HEK293 (cell line): ENCODE results near the gene ANKRD6.

Source experiments
- CTCF ChIA-PET: fragments of 350-600 bp; formaldehyde crosslinking; extraction: SDS; loops from one replicate; lab custom pipeline; 2021; ENCODE audit warnings: antibody characterized with exemption; lab: Yijun Ruan, JAX
- POLR2A ChIA-PET: fragments of 300-600 bp; formaldehyde crosslinking; extraction: SDS; loops from one replicate; lab custom pipeline; 2020; ENCODE audit warnings: antibody characterized with exemption, inconsistent platforms; lab: Yijun Ruan, JAX
- H3K27ac ChIP-seq: fragments of 200-500 bp; sonication (Bioruptor generic); 2 replicates; pipeline ENCODE4 v1.5.1; 2014; ENCODE audit warnings: low read depth, low read length, control low read depth, inconsistent platforms; ENCODE audit errors: extremely low read depth
- H3K36me3 ChIP-seq, 2 experiments: fragments of 200-500 bp in 1 of 2; sonication (Bioruptor generic) in 1 of 2; 1 replicate in 1 of 2; 2 replicates in 1 of 2; pipeline ENCODE4 v1.5.1; 2014 to 2017; ENCODE audit warnings: inconsistent platforms in 2 of 2, low read length in 2 of 2; ENCODE audit not compliant: control insufficient read depth in 2 of 2, insufficient read depth in 1 of 2
- H3K4me1 ChIP-seq: fragments of 200-500 bp; sonication (Bioruptor generic); 2 replicates; pipeline ENCODE4 v1.5.1; 2014; ENCODE audit warnings: mild to moderate bottlenecking, low read length, inconsistent platforms; ENCODE audit not compliant: control insufficient read depth, insufficient read depth
- H3K4me3 ChIP-seq: 2 replicates; pipeline ENCODE4 v1.5.1; 2011; ENCODE audit warnings: low read depth, mild to moderate bottlenecking, control low read depth, low read length, moderate library complexity
- H3K9me3 ChIP-seq: fragments of 200-500 bp; sonication (Bioruptor generic); 2 replicates; pipeline ENCODE4 v1.5.1; 2014; ENCODE audit warnings: low read depth, low read length, inconsistent platforms; ENCODE audit not compliant: control insufficient read depth, insufficient read depth
- CTCF ChIP-seq: fragments of 450-650 bp; formaldehyde crosslinking; IDR thresholded peaks from 2 replicates; pipeline ENCODE4 v1.5.1; 2016; ENCODE audit warnings: missing biosample characterization, missing genetic modification characterization
- EGR2 ChIP-seq: fragments of 450-650 bp; formaldehyde crosslinking; IDR thresholded peaks from 2 replicates; pipeline ENCODE4 v1.5.1; 2016; ENCODE audit warnings: low read depth, missing biosample characterization, missing genetic modification characterization
- GLIS1 ChIP-seq: fragments of 450-650 bp; formaldehyde crosslinking; IDR thresholded peaks from 2 replicates; pipeline ENCODE4 v1.5.1; 2016; ENCODE audit warnings: missing biosample characterization, missing genetic modification characterization
- PBX3 ChIP-seq: sonication (generic); formaldehyde crosslinking; IDR thresholded peaks from 2 replicates; pipeline ENCODE4 v1.8.1; 2022; ENCODE audit warnings: mild to moderate bottlenecking, moderate library complexity, missing genetic modification reagents
- PRDM1 ChIP-seq: fragments of 450-650 bp; formaldehyde crosslinking; IDR thresholded peaks from 2 replicates; pipeline ENCODE4; 2016; ENCODE audit warnings: missing biosample characterization, missing genetic modification characterization
- PRDM10 ChIP-seq: fragments of 450-650 bp; formaldehyde crosslinking; IDR thresholded peaks from 2 replicates; pipeline ENCODE4 v1.5.1; 2016; ENCODE audit warnings: missing biosample characterization, missing genetic modification characterization
- PRDM6 ChIP-seq: fragments of 450-650 bp; formaldehyde crosslinking; IDR thresholded peaks from 2 replicates; pipeline ENCODE4 v1.5.1; 2017; ENCODE audit warnings: missing biosample characterization, missing genetic modification characterization
- TRIM28 ChIP-seq: IDR thresholded peaks from 2 replicates; pipeline ENCODE4 v1.6.1; 2011; ENCODE audit warnings: low read length, control low read depth, borderline replicate concordance
- WT1 ChIP-seq: fragments of 450-650 bp; formaldehyde crosslinking; IDR thresholded peaks from 2 replicates; pipeline ENCODE4 v1.5.1; 2016; ENCODE audit warnings: missing biosample characterization, missing genetic modification characterization
- ZBTB20 ChIP-seq: fragments of 450-650 bp; formaldehyde crosslinking; IDR thresholded peaks from 2 replicates; pipeline ENCODE4 v1.5.1; 2016; ENCODE audit warnings: missing biosample characterization, missing genetic modification characterization
- ZBTB7A ChIP-seq: fragments of 450-650 bp; formaldehyde crosslinking; IDR thresholded peaks from 2 replicates; pipeline ENCODE4 v1.5.1; 2016; ENCODE audit warnings: low read depth, missing biosample characterization, missing genetic modification characterization
- ZFP3 ChIP-seq: fragments of 450-650 bp; formaldehyde crosslinking; IDR thresholded peaks from 2 replicates; pipeline ENCODE4 v1.5.1; 2016; ENCODE audit warnings: low read depth, missing biosample characterization, missing genetic modification characterization
- ZNF114 ChIP-seq: fragments of 450-650 bp; formaldehyde crosslinking; IDR thresholded peaks from 2 replicates; pipeline ENCODE4 v1.5.0; 2017; ENCODE audit warnings: missing biosample characterization, missing genetic modification characterization
- ZNF121 ChIP-seq: fragments of 450-650 bp; formaldehyde crosslinking; IDR thresholded peaks from 2 replicates; pipeline ENCODE4 v1.5.1; 2016; ENCODE audit warnings: missing biosample characterization, missing genetic modification characterization
- ZNF133 ChIP-seq: fragments of 450-650 bp; formaldehyde crosslinking; IDR thresholded peaks from 2 replicates; pipeline ENCODE4 v1.5.1; 2016; ENCODE audit warnings: missing biosample characterization, missing genetic modification characterization
- ZNF155 ChIP-seq: fragments of 450-650 bp; formaldehyde crosslinking; IDR thresholded peaks from 2 replicates; pipeline ENCODE4 v1.5.1; 2016; ENCODE audit warnings: missing biosample characterization, missing genetic modification characterization
- ZNF513 ChIP-seq: fragments of 450-650 bp; IDR thresholded peaks from 2 replicates; pipeline ENCODE4 v1.5.1; 2018; ENCODE audit warnings: missing biosample characterization, missing genetic modification characterization
- ZNF600 ChIP-seq: fragments of 450-650 bp; formaldehyde crosslinking; IDR thresholded peaks from 2 replicates; pipeline ENCODE4 v1.5.1; 2016; ENCODE audit warnings: missing biosample characterization, missing genetic modification characterization
- ZNF629 ChIP-seq: fragments of 450-650 bp; formaldehyde crosslinking; IDR thresholded peaks from 2 replicates; pipeline ENCODE4 v1.5.1; 2017; ENCODE audit warnings: missing biosample characterization, missing genetic modification characterization
- ZNF792 ChIP-seq: fragments of 450-650 bp; formaldehyde crosslinking; IDR thresholded peaks from 2 replicates; pipeline ENCODE4 v1.5.1; 2016; ENCODE audit warnings: missing biosample characterization, missing genetic modification characterization
- ZSCAN5A ChIP-seq: fragments of 450-650 bp; formaldehyde crosslinking; IDR thresholded peaks from 2 replicates; pipeline ENCODE4 v1.5.1; 2016; ENCODE audit warnings: missing biosample characterization, missing genetic modification characterization

Gene ANKRD6

GRCh38 chr6:89410788-89411144 is 22.2 kb upstream of the ANKRD6 start:
- CTCF ChIA-PET, result interaction anchor here (0.6 to 2.5 kb wide), 8 partner anchors 22 to 1069 kb away, joined by 3 to 18 read pairs (median 3); no protein-coding TSS in a partner anchor
- peaks cover 12% of the 10 kb centered on the region for H3K4me1 ChIP-seq
- peak overlapping the region; percentile 85 for H3K4me3 ChIP-seq
- no peaks in the 10 kb centered on the region for H3K36me3 ChIP-seq
- POLR2A ChIA-PET, result interaction anchor here (0.7 to 2.2 kb wide), 6 partner anchors 19 to 330 kb away, joined by 3 to 6 read pairs (median 4); partner anchors contain the start of genes PM20D2 and PNRC1
- TF ChIP-seq PRDM6 (tag by site-specific recombination) (peak; percentile 82), ZFP3 (tag by site-specific recombination) (no peak), ZNF629 (tag by site-specific recombination) (0 out of 2 replicates have a peak, but pooled peaks have one; percentile 12), PRDM1 (tag by site-specific recombination) (peak; percentile 93), ZNF155 (tag by site-specific recombination) (no peak), ZNF133 (no peak)
- H3K27ac ChIP-seq, result peak overlapping the region; percentile 83; the same call in 1 of the 2 replicates
- no peaks in the 10 kb centered on the region for H3K9me3 ChIP-seq

GRCh38 chr6:89411145-89412070 is 21.5 kb upstream of the ANKRD6 start:
- Histone ChIP-seq H3K4me1 (peaks cover 14% of the 10 kb centered on the region), H3K9me3 (no peaks in the 10 kb centered on the region), H3K36me3 (no peaks in the 10 kb centered on the region), H3K4me3 (peak overlapping the region; percentile 85), H3K27ac (peak overlapping the region; percentile 83)
- ChIA-PET CTCF (interaction anchor here (0.6 to 2.5 kb wide), 10 partner anchors 21 to 1068 kb away, joined by 3 to 18 read pairs (median 3); no protein-coding TSS in a partner anchor), POLR2A (interaction anchor here (0.7 to 2.2 kb wide), 10 partner anchors 19 to 331 kb away, joined by 3 to 6 read pairs (median 3); partner anchors contain the start of genes PM20D2, PNRC1 and SRSF12)
- TF ChIP-seq ZBTB7A (tag by site-specific recombination) (peak; percentile 32; the same call in 1 of the 2 replicates), EGR2 (tag by site-specific recombination) (peak; percentile 56; the same call in 1 of the 2 replicates), ZNF600 (tag by site-specific recombination) (peak; percentile 79; the same call in 1 of the 2 replicates), ZNF121 (tag by site-specific recombination) (peak; percentile 99), WT1 (tag by site-specific recombination) (peak; percentile 64), ZBTB20 (tag by site-specific recombination) (peak; percentile 95), CTCF (peak; percentile 15; the same call in 1 of the 2 replicates), ZNF513 (tag by site-specific recombination) (peak; percentile 50; the same call in 1 of the 2 replicates), GLIS1 (tag by site-specific recombination) (peak; percentile 89), ZNF114 (tag by site-specific recombination) (no peak), PRDM10 (tag by site-specific recombination) (peak; percentile 97), ZNF792 (tag by site-specific recombination) (no peak; the same call in 1 of the 2 replicates), TRIM28 (no peak), PBX3 (peak; percentile 52), ZSCAN5A (tag by site-specific recombination) (0 out of 2 replicates have a peak, but pooled peaks have one; percentile 31)
